Retinal pigment epithelial cell (primary cell): Measurements from ENCODE around the gene TSPAN12.
"Not testable (repeated sequence)": the region's sequence is repeated elsewhere in the genome, so short reads cannot be mapped to it uniquely, and the experiment has no call there.

Experiments
- DNase-seq: peaks from one replicate; pipeline ENCODE4 v3.0.0-alpha.2; 2010; ENCODE audit warnings: low read depth
- H3K4me3 ChIP-seq: 2 replicates; pipeline ENCODE4 v1.5.1; 2011; ENCODE audit warnings: mild to moderate bottlenecking, low read length, control low read depth, moderate library complexity
- CTCF ChIP-seq: conservative IDR thresholded peaks from 2 replicates; pipeline ENCODE4 v1.5.1; 2011; ENCODE audit warnings: low read depth, low read length, control low read depth, inconsistent platforms

The TSPAN12 gene

GRCh38 chr7:120793213-120793936, 64.6 kb downstream of the TSPAN12 start:
- DNase-seq, result no peak
- no peak overlapping the region for H3K4me3 ChIP-seq
- no peak for TF ChIP-seq CTCF

GRCh38 chr7:120792861-120793130, 65.1 kb downstream of the TSPAN12 start:
- peak; percentile 1 for DNase-seq
- no peak for TF ChIP-seq CTCF
- H3K4me3 ChIP-seq, result no peak overlapping the region

- peak; percentile 93 for TF ChIP-seq CTCF
- no peak overlapping the region for H3K4me3 ChIP-seq
- peak; percentile 16 for DNase-seq
These were observed 65.7 kb downstream of the TSPAN12 start for GRCh38 chr7:120792091-120792860.

- TF ChIP-seq CTCF, result no peak
- no peak overlapping the region for H3K4me3 ChIP-seq
- DNase-seq, result no peak
These were observed 72.8 kb downstream of the TSPAN12 start for GRCh38 chr7:120785095-120785494.

GRCh38 chr7:120783721-120784120, 74.2 kb downstream of the TSPAN12 start:
- no peak for TF ChIP-seq CTCF
- H3K4me3 ChIP-seq, result no peak overlapping the region
- no peak for DNase-seq

- TF ChIP-seq CTCF, result no peak
- H3K4me3 ChIP-seq, result no peak overlapping the region
- DNase-seq, result no peak
These were observed 74.7 kb downstream of the TSPAN12 start for GRCh38 chr7:120783273-120783672.

GRCh38 chr7:120781924-120782323, 76.0 kb downstream of the TSPAN12 start:
- not testable (repeated sequence) for H3K4me3 ChIP-seq

More at GRCh38 chr7:120781924-120782323, 76.0 kb downstream of the TSPAN12 start:
- DNase-seq, result not testable (repeated sequence)
